Breast epithelium (tissue), 3 donors: ENCODE data around the gene FZD4.

Experiments
- CTCF ChIP-seq, 3 donors: fragments of 450-650 bp; IDR thresholded peaks; one replicate each; pipeline ENCODE4 v1.5.1; 2016 to 2017; ENCODE audit warnings: antibody characterized with exemption in 3 of 3, mild to moderate bottlenecking in 3 of 3, moderate library complexity in 3 of 3
- POLR2A ChIP-seq: fragments of 450-650 bp; IDR thresholded peaks from one replicate; pipeline ENCODE4 v1.6.1; 2016; ENCODE audit warnings: antibody characterized with exemption, mild to moderate bottlenecking, moderate library complexity

- TF ChIP-seq CTCF (IDR thresholded peaks at IDR 0.05), result no peak
- no peak for TF ChIP-seq POLR2A
Observed at GRCh38 chr11:86955111-86955360, 159 bp downstream of the FZD4 start.
